Left renal pelvis (tissue), 4 donors: Measurements from ENCODE around the gene LPP. TPM values are rescaled to one million over a fixed set of nuclear protein-coding genes. Genes with fewer than 3 reads are reported as not detected.

Experiments
- DNase-seq, 4 donors: peaks; one replicate each; pipeline ENCODE4 v3.0.0-alpha.2; 2013; ENCODE audit warnings: low read depth in 4 of 4, low spot score in 3 of 4
- polyA plus RNA-seq, 4 donors: library from polyadenylated mRNA; unstranded; fragments of 120-200 nt; gene quantifications; one replicate each; pipeline ENCODE4 v1.2.1, GENCODE V29; 2013; ENCODE audit not compliant: insufficient read length in 4 of 4

The LPP gene
- polyA plus RNA-seq, 4 donors: 21.3 to 31.3 (median 25.6) TPM

DNA sequence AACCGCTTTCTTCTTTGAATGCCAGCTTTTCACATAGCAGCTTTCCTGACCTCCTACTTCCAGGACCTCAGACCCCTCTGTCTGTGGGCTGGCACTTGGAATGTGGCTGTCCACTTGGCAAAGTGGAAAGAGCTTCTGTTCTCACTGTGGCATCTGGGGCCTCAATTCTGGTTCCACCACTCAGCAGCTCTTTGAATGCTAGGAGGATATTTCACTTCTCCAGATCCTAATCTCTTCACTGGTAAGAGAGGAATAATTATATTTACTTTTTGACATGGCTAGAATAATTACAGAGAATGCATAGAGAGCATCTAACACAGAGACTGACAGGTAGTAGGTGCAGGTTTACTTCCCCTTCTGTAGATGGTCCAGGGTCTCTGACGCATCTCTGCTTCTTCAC, 405.9 kb downstream of the LPP start:
- no peak for DNase-seq

- DNase-seq: no peak
Observed at GRCh38 chr3:188562144-188562543, 408.2 kb downstream of the LPP start.

DNA sequence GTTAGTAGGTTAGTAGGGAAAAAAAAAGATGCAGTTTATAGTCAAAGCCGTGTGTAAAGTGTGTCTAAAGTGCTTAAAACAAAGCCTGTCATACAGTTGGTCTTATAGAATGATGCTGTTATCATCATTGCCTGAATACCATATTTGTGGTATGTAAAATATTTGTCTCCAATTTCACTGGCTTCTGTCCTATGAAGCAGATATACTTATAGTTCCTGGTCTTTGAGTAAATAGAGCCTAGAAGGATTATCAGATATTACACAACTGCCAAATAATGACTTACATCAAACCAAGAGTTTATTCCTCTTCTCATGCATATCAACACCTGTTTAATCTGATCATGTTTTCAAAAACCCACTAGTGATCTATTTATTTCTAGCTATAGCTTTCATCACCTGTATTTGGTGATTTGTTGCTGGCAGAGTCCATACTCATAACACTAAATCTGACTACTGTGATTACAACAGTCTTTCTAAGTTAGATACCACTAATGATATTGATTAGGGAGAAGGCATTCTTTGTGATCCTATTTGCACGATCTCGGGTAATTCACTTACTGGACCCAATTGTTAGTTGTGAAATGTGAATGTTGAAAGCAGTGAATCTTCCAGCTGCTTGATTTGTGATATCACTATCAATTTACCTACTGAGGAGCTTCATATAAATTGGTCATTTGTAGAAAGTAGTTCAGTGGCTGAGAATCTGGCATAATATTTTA, 413.7 kb downstream of the LPP start:
- DNase-seq: no peak

DNA sequence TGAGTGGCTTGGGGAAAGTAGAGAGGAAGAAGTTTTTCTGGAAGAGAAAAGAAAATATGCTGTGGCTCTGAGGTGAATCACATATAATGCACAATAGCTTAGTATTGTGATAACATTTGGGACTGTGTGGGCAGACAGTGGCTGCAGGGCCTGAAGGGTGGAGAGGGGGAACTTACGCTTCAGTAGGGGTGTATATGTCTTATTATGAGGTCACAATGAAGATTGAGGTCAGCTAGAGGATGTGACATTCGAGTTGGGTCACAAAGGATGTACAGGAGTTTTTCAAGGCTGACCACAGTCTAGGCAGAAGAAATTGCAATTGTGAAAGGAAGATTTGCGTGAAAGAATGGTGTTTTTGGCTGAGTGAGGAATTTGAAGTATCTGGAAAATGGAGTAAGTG, 414.8 kb downstream of the LPP start:
- no peak for DNase-seq

DNA sequence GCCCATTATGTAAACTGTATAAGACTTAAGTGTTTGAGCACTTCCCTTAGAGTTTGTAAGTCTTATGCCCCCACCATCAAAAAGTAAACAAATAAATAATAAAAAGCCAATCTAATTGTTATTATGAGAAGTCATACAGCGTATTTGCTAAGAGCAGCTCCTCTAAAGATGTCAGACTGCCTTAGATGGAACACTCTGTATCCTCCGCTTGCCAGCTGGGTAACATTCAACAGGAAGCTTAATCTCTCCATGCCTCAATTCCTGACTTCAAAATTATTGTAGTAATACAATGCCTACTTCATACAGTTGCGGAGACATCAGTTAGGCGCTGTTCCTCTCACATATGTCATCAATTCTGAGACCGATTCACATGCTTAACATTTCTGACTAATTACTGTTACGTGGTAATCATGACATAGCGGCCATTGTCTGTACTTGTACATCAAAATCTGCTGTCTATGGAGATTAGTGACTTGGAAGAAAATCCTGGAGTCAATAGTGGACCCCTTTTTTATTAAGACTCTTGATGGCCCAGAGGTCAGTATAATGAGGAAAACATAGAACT, 417.7 kb downstream of the LPP start:
- DNase-seq: no peak

GRCh38 chr3:188573291-188573940, 419.5 kb downstream of the LPP start:
- DNase-seq: no peak

DNA sequence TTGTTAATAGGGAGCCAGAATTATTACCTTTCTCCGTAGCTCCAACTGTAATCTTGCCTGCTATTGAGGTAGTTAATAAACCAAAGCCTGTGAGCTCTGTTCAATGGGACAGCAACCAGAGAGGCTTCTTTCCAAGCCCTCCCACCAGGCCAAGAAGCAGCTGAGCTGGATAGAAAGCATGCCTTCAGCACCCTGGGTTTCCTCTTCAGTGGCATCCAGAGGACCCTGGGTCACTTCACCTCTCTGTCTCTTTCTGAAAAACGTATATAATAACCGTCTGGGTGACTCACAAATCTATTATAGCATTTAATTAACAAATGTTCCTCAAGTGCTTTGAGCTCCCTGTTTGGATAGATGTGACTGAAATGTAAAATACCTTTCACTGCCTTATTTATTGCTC, 420.0 kb downstream of the LPP start:
- DNase-seq: no peak

GRCh38 chr3:188574885-188575284, 420.9 kb downstream of the LPP start:
- DNase-seq: no peak

DNA sequence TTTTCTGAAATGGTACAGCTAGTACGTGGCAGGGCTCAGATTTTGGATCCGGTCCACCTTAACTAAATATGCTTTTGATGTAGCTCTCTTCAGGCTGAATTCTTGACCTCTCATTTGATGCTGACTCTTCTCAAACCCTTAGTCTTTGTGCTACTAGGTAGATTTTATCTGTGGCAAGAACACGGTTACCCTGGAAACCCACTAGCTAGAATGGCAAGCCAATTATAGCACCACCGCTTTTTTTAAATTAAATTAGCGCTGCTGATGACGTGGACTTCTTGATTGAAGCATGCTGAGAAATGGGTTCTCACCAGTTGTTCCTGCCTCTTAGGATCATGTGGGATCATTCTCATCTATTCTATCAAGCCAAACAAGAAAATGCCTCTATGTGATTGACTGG, 421.5 kb downstream of the LPP start:
- DNase-seq: no peak

DNA sequence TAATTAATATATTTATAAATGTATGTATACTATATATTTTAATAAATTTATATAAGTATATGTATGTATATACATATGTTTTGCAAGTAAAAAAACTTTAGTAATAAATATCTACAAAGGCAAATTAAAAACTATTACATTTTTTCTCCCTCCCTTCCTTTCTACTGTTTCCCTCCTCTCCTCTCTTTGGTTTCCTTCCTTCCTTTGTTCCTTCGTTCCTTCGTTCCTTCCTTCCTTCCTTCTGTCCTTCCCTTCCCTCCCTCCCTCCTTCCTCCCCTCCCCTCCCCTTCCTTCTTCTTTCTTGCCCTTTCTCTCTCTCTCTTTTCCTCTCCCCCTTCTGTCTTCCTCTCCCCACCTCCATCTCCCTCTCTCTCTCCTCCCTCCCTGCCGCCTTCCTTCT, 423.6 kb downstream of the LPP start:
- DNase-seq: no peak

DNA sequence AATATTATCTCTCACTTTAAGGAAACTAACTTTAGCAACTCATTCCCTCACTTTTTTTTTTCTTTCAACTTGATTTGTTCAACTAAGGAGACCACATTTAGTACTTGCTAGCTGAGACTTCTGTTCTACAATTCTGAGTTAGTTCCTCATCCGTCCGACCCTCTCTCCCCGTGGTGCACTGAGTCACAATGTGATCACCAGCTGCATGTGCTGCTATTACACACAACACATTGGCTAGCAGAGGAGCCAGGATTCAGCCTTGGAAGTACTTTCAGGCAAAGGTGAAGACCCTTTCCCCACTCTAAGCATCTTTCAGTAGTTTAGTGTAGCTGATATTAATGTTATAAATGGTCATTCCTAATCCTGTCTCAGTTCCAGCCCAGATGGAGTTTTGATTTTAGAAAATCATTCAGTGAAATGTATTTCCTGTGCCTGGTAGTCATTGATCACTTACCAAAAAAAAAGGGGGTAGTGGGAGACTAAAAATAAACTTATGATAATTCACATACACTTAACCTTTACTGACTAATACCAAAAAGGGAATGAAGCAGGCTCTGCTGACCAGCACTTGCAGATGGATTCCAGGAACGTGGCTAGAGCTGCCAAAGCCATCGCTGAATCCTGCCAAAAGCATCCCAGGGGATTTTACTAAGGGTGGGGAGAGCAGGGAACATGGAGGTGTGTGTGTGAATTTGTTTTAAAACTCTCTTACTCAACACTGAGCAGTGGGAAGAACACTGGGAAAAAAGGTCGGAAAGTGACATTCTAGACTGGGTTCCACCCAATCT, 424.8 kb downstream of the LPP start:
- no peak for DNase-seq

- DNase-seq: no peak
Observed at GRCh38 chr3:188580223-188580622, 426.3 kb downstream of the LPP start.

DNA sequence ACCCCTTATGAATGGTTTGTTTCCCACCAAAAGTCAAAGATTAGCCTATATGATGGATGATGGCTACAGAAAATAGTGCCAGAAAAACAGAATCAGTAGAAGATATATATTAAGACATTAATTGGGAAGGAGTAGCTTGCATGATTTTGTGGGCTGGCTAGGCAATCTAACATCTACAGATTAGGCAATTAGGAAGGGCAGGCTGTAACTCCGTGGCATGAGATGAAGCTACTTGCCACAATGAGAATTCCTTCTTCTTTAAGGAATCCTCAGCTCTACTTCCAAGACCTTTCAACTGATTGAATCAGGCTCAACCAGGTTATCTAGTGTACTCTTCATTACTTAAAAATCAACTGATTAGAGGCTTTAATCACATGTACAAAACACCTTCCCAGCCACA, 426.7 kb downstream of the LPP start:
- DNase-seq: no peak

- no peak for DNase-seq
Observed at GRCh38 chr3:188581365-188581764, 427.4 kb downstream of the LPP start.

DNA sequence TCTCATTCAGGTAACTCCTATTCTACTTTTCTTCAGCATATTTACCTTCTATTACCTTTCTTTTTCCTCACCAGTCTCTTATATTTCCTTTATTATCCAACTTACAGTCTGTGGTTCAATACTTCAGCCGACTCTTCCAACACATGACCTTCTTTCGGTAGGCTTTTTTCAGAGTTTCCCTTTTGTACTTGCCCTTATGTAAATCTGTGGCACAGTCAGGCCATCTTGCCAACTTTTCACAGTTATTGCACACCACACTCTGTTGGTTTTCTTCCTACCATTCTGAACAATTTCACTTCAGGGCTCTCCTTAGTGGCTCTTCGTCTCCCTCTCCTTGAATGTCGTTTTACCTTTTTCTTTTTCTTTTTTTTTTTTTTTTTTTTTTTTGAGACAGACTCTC, 427.8 kb downstream of the LPP start:
- no peak for DNase-seq

GRCh38 chr3:188583341-188584161, 429.6 kb downstream of the LPP start:
- DNase-seq: no peak

- no peak for DNase-seq
Observed at GRCh38 chr3:188584162-188584529, 430.2 kb downstream of the LPP start.

GRCh38 chr3:188584958-188585689, 431.2 kb downstream of the LPP start:
- no peak for DNase-seq

DNA sequence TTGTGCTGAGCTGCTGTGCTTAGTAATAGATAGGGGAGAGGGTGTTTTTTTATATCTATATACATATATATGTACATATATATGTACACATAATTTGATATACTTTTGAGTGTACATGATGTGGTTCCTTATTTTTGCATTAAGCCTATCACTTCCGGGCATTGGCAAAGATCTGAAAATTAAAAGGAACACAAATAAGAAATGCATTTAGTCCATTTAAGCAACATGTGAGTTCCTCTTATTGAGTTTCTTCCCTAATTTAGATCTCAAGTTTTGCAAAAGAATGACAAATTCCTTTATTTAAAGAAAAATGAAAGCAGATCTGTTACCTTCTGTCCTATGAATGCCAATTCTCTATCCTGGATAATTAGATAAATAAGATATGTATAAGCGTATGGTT, 435.1 kb downstream of the LPP start:
- DNase-seq: no peak

DNA sequence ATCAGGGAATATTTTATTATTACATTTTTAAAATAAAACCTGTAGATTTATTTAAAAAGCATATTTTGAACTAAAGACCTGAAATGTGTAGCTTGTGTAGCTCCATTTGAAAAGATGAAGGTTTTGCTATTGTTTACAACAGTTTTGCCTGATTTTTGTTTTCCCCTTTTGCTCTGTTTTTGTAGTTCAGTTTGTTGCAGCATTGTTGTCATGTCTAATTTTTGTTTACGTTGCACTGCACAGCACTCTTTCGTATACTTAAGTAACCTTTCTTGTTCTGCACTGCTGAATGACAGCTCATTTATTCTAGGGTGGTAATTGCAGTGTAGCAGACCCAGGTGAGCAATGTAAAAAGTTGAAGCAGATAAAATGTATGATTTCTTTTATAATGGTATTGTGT, 435.8 kb downstream of the LPP start:
- DNase-seq: no peak
